ENCODE data around the gene CPNE7.

- no peak for TF ChIP-seq POLR2A (IDR thresholded peaks at IDR 0.05)
- TF ChIP-seq CTCF (IDR thresholded peaks at IDR 0.05), result no peak
Observed at GRCh38 chr16:89537549-89537925, 38.0 kb upstream of the CPNE7 start.
